HG03159 (cell line): Measurements from ENCODE around the gene HSPA2.
"Not testable (repeated sequence)": the region's sequence is repeated elsewhere in the genome, so short reads cannot be mapped to it uniquely, and the experiment has no call there.

Experiments used
- ATAC-seq: cut with Tn5 transposase; IDR thresholded peaks from one replicate; pipeline ENCODE4 v1.9.1; 2021; ENCODE audit warnings: mild to moderate bottlenecking, moderate library complexity; ENCODE audit not compliant: unreplicated experiment

Gene HSPA2

GRCh38 chr14:64558216-64558615 lies 17.7 kb downstream of the HSPA2 start:
- ATAC-seq = not testable (repeated sequence)

DNA sequence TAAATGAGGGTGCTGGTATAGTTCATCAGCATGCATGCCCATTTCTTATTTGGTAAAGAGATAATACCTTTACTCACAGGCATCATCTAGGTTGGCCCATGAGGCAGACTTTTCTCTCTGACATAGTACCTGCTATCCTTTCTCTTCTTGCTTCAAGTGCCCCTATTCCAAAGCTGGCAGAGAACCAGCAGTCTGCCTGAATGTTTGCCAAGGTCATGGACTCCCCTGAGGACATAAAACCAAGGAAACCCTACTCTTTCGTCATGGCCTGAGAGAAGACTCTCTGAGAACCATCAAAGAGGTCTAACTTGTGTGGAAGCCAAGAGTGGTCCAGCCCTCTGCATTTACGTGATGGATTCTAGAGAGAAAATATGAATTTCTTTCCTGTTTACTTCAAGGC lies 21.1 kb downstream of the HSPA2 start:
- no peak for ATAC-seq

GRCh38 chr14:64562436-64562835 lies 21.9 kb downstream of the HSPA2 start:
- ATAC-seq = no peak

GRCh38 chr14:64563696-64564095 lies 23.2 kb downstream of the HSPA2 start:
- ATAC-seq = no peak

DNA sequence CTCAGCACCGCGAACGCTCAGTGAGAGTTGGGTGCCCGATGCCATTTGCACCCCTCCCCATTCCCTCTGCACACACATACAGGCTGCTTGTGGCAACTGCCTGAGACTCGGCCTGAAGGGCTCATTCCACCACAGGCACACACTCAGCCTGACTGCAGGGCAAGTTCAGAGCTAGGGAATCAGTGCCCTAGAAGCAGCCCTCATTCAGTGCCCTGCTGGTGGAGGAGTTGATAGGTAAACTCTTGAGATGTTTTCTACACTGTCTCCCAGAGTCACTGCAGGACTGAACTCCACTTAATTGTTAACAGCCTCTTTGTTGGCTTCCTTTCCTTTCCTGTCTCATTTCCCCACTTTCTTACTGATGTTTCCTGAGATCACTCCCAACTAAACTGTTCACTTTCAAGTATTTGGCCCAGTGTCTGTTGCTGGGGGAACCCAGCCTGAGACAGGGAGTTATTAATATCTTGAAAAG lies 26.1 kb downstream of the HSPA2 start:
- no peak for ATAC-seq

DNA sequence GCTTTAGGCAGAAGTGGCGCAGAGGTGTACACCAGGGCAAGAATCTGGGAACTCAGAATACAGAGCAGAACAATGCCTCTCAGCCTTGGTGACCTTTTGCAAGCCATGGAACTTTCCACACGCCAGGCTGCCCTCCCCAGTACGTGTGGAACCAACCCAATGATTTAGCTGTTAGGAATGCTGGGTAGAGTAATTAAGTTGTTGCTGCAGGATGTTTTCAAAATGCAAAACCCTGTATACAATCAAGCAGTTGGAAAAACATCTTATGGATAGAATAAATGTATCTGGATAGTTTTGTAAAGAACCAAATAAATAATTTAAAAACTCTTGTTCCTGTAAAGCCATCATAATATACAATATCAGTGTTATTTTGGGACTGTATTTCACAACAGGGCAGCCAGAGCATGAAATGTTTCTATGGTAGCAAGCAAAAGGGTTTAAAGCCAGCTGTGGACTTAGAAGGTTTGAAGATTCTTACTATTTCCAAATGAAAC lies 28.6 kb downstream of the HSPA2 start:
- ATAC-seq = no peak

- not testable (repeated sequence) for ATAC-seq
Measured at GRCh38 chr14:64569646-64570045, 29.1 kb downstream of the HSPA2 start.

DNA sequence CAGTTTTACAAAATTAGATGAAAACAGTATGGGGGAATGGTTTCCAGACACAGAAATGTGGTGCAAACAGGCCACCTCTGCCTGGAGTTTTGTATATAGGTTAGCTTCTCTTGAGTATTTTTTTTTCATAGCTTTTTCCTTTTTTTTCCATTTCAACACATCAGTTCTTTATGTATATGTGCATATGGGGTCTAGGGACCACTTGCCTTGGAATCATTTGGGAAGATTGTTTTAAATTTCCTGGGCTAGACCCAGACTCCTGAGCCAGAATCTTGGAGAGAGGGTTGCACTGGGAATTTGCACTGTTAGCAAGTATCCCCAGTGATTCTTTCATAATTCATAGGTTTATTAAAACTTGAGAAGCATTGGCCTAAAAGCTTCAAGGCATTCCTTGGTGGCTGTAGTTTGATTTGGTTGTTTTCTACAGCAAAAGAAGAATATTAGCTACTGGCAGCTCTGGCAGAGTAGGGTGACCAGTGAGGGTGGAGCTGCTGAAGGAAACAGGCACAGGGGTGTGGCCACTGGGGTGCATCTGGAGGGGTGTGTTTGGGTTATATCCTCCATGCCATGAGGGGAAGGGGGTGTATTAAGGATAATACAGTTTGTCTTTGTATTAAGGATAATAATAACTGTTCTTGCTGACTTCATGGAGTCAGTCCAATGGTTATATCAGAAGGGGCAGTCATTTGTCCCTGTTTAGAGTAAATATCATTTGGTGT lies 32.0 kb downstream of the HSPA2 start:
- no peak for ATAC-seq

DNA sequence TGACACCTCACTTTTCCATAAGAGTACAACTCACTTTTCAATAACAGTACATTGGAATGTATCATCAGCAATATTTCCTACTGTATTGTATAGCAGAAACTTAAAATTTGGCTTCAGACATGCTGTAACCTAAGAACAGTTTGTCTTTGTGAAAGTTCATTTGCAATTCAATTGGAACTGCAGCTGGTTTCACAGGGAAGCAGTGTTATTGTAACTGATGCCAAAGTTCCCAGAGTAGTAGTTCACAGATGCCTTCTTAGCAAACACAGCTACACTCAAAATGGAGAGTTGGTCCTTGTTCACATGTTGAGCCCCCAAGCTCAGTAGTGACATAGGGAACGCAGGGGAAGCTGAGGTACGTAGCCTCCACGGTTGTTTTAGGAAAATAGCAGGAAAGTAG lies 32.6 kb downstream of the HSPA2 start:
- ATAC-seq = no peak

DNA sequence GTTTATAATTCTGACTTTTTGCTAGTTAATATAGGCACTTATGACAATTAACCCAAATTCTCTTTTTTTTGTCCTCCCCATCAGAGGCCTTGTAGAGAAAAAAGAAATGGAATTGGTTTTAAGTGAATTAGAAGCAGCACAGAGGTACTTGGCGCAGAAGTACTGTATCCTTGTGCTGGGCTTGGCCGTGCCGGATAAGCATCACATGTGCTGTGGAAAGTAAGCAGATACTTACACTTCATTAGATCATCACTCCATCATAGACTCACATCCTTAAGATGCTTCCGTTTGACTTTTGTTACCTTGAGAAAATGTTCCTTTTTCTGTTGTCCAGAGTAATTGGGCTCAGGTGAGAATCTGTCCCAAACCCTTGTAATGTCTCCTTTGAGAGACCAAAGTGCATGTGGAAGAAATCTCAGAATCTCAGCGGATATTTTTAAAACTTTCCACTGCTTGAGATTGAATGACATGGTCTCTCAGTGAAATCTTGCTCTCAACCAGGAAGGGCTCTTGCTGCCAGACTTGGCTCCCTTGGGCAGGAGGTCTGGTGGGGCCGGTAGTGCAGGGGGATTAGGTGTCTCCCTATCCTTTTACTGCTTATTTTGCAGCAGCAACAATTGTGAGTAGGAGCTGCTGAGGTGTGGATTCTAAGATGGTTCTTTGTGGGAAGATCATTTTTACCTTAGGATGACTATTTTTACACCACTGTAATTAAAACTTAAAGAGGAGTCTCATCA lies 34.0 kb downstream of the HSPA2 start:
- ATAC-seq = no peak

DNA sequence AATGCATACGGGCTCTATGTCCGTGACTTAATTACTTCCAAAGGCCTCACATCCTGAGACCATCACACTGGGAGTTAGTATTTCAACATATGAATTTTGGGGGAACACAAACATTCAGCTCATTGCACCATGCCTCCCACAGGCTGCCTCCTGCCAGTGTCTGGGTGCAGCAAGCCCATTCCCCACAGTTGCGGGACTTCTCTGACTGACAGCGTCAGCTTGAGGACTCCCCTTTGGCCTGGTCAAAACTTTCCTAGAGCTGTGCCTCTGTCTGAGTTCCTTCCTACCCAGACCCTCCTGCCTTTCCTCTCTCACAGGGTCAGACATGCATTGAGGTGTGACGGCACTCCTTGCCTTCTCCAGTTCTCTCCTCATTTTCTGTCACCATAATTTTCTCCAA lies 36.7 kb downstream of the HSPA2 start:
- no peak for ATAC-seq

DNA sequence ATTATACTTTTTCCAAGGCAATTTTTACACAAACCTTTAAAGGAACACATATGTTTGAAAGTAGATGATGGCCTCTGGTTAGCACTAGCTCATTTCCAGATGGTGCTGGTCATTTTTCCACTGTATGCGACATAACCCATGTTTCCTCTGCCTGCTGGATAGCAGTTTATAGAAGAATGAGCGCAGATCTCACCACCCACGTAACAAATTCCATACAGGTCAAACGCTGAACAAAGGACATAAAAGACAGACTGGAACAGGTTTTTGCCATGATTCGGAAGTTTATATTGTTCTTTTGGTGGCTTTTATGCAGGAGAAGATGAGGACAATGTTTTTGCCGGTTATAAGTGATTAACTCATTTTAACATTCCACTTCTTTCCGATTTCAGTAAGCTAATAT lies 39.9 kb downstream of the HSPA2 start:
- ATAC-seq = no peak

DNA sequence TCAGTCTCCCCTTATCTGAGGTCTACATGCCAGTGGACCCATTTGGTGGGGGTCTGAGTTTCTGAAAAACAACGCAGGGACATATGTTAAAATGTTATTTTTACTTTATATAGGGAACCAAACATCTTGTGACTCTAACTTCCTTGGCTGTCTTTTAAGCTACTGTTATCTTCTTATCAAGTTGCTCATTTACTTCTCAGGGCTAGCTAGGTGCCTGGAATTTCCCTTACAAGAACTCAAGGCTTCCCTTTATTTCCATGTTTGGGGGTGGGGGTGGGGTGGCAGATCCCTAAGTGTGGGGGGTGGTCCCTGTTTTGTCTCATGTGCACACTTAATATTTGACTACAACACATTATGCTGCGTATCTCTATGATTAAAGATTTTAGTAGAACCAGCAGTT lies 40.8 kb downstream of the HSPA2 start:
- ATAC-seq = no peak

- no peak for ATAC-seq
Measured at GRCh38 chr14:64581817-64582216, 41.3 kb downstream of the HSPA2 start.

GRCh38 chr14:64584190-64584589 lies 43.6 kb downstream of the HSPA2 start:
- ATAC-seq = no peak

DNA sequence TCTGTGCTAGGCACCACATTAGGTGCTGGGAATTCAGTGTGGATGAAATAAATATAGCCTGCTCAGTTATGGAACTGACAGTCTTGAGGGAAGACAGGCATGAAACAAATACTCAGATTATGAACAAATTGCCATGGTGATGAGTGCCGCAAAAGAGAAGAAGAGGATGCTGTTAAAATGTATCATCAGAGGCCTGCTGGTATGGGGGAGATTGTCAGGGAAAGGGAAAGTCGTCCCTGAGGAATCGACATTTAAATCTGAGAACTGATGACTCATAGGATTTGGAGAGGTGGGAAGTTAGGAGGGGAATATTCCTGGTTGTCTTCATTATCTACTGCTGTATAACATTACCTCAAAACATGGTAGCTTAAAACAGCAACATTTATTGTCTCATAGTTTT lies 51.3 kb downstream of the HSPA2 start:
- ATAC-seq = no peak
